Common myeloid progenitor, CD34-positive (primary cell): ENCODE results near the gene PPARD.
A peak's percentile ranks its signal among the peaks of the same experiment; 100 is the strongest.

Experiments used
- CTCF ChIA-PET: fragments of 350-600 bp; sonication (Branson Sonifier 250); formaldehyde crosslinking; loops from one replicate; lab custom pipeline; 2021; ENCODE audit warnings: antibody characterized with exemption; lab: Charles Lee
- POLR2A ChIA-PET: fragments of 350-600 bp; sonication (Branson Sonifier 250); formaldehyde crosslinking; loops from one replicate; lab custom pipeline; 2021; ENCODE audit warnings: antibody characterized with exemption; lab: Charles Lee
- DNase-seq, 3 donors: peaks; one replicate each; pipeline versions ENCODE4 v3.0.0 to v3.0.0-alpha.2; 2013
- H3K27ac ChIP-seq, 2 experiments: 1 replicate in 1 of 2; 2 replicates in 1 of 2; pipeline ENCODE4 v1.7.0; 2013; ENCODE audit warnings: inconsistent platforms in 2 of 2, low read length in 2 of 2, mild to moderate bottlenecking in 2 of 2, low read depth in 1 of 2, moderate library complexity in 1 of 2; ENCODE audit not compliant: severe bottlenecking in 2 of 2, insufficient read depth in 1 of 2, poor library complexity in 1 of 2
- H3K27me3 ChIP-seq, 5 experiments: replicated peaks in 2 of 5; 1 replicate in 3 of 5; 2 replicates in 2 of 5; pipeline versions ENCODE4 v1.6.1 to v1.7.0; 2013; ENCODE audit warnings: low read length in 4 of 5, mild to moderate bottlenecking in 2 of 5, moderate library complexity in 2 of 5, inconsistent platforms in 1 of 5; ENCODE audit not compliant: insufficient read depth in 5 of 5, control insufficient read depth in 4 of 5
- H3K36me3 ChIP-seq, 4 experiments: 1 replicate in 2 of 4; 2 replicates in 2 of 4; pipeline versions ENCODE4 v1.6.1 to v1.7.0; 2013; ENCODE audit warnings: low read length in 3 of 4, control low read depth in 1 of 4, mild to moderate bottlenecking in 1 of 4; ENCODE audit not compliant: control insufficient read depth in 4 of 4, insufficient read depth in 4 of 4
- H3K4me1 ChIP-seq, 4 experiments: 1 replicate in 3 of 4; 2 replicates in 1 of 4; pipeline versions ENCODE4 v1.6.1 to v1.7.1; 2013; ENCODE audit warnings: low read length in 3 of 4, mild to moderate bottlenecking in 3 of 4, control low read depth in 1 of 4, inconsistent platforms in 1 of 4, moderate library complexity in 1 of 4; ENCODE audit not compliant: control insufficient read depth in 4 of 4, insufficient read depth in 4 of 4; ENCODE audit errors: control extremely low read depth in 1 of 4
- H3K4me3 ChIP-seq, 7 experiments: 1 replicate in 4 of 7; 2 replicates in 3 of 7; pipeline versions ENCODE4 v1.5.1 to v1.7.0; 2013; ENCODE audit warnings: mild to moderate bottlenecking in 7 of 7, low read length in 6 of 7, moderate library complexity in 6 of 7, inconsistent platforms in 2 of 7, low read depth in 2 of 7, control low read depth in 1 of 7; ENCODE audit not compliant: insufficient read depth in 4 of 7, control insufficient read depth in 1 of 7; ENCODE audit errors: extremely low read depth in 1 of 7
- H3K9me3 ChIP-seq, 5 experiments: 1 replicate in 4 of 5; 2 replicates in 1 of 5; pipeline versions ENCODE4 v1.6.1 to v1.7.1; 2013; ENCODE audit warnings: low read length in 4 of 5, mild to moderate bottlenecking in 2 of 5, inconsistent platforms in 1 of 5, low read depth in 1 of 5, moderate library complexity in 1 of 5; ENCODE audit not compliant: control insufficient read depth in 4 of 5, insufficient read depth in 2 of 5; ENCODE audit errors: control extremely low read depth in 1 of 5
- WGBS: methylation state at CpG from one replicate; pipeline ENCODE4 v1.1.5; 2013; ENCODE audit not compliant: insufficient coverage; 5-methylcytosine and 5-hydroxymethylcytosine counted together

PPARD gene

GRCh38 chr6:35439308-35439707 lies 97.0 kb downstream of the PPARD start:
- H3K27ac ChIP-seq: no peak overlapping the region
- ChIA-PET POLR2A (no interaction called here), CTCF (interaction anchor here (1.3 kb wide), 1 partner anchor 12 kb away, joined by 3 read pairs; no protein-coding TSS in a partner anchor)
- H3K27me3 ChIP-seq: peaks cover 0 to 9% (median 0%) of the 10 kb centered on the region in 5 experiments
- H3K9me3 ChIP-seq: no peaks in the 10 kb centered on the region
- DNase-seq: no peak
- no peaks in the 10 kb centered on the region for H3K4me1 ChIP-seq
- no peaks in the 10 kb centered on the region for H3K36me3 ChIP-seq
- H3K4me3 ChIP-seq: no peak overlapping the region
- WGBS: 72% methylated on average over 3 of the region's 3 CpGs

- H3K4me3 ChIP-seq: no peak overlapping the region
- H3K27ac ChIP-seq: no peak overlapping the region
- H3K27me3 ChIP-seq: peaks cover 0 to 6% (median 0%) of the 10 kb centered on the region in 5 experiments
- H3K36me3 ChIP-seq: no peaks in the 10 kb centered on the region
- CTCF ChIA-PET: no interaction called here
- peaks cover 0 to 3% (median 0%) of the 10 kb centered on the region in 4 experiments for H3K4me1 ChIP-seq
- no peak for DNase-seq
- WGBS: 100% methylated on average over 3 of the region's 3 CpGs
- H3K9me3 ChIP-seq: no peaks in the 10 kb centered on the region
- POLR2A ChIA-PET: no interaction called here
Measured at GRCh38 chr6:35441205-35441604, 98.8 kb downstream of the PPARD start.

- ChIA-PET POLR2A (no interaction called here), CTCF (no interaction called here)
- 95% methylated on average over 3 of the region's 4 CpGs for WGBS
Measured at GRCh38 chr6:35441642-35442041, 99.3 kb downstream of the PPARD start.

GRCh38 chr6:35442693-35443092 lies 100.3 kb downstream of the PPARD start:
- no peaks in the 10 kb centered on the region for H3K36me3 ChIP-seq
- H3K4me3 ChIP-seq: no peak overlapping the region
- H3K9me3 ChIP-seq: no peaks in the 10 kb centered on the region
- ChIA-PET POLR2A (no interaction called here), CTCF (interaction anchor here (10.6 kb wide), 1 partner anchor 147 kb away, joined by 92 read pairs; the partner anchor contains the start of gene DEF6)
- no peak overlapping the region for H3K27ac ChIP-seq
- 92% methylated on average over 4 of the region's 5 CpGs for WGBS
- DNase-seq: no peak
- peaks cover 0 to 3% (median 0%) of the 10 kb centered on the region in 4 experiments for H3K4me1 ChIP-seq
- H3K27me3 ChIP-seq: peaks cover 0 to 10% (median 3%) of the 10 kb centered on the region in 5 experiments

More at GRCh38 chr6:35441642-35442041, 99.3 kb downstream of the PPARD start:
- Histone ChIP-seq H3K27me3 (peaks cover 0 to 10% (median 3%) of the 10 kb centered on the region in 5 experiments), H3K27ac (no peak overlapping the region), H3K4me1 (peaks cover 0 to 3% (median 0%) of the 10 kb centered on the region in 4 experiments), H3K4me3 (no peak overlapping the region), H3K9me3 (no peaks in the 10 kb centered on the region), H3K36me3 (no peaks in the 10 kb centered on the region)
- DNase-seq: no peak

GRCh38 chr6:35443341-35444030 lies 101.1 kb downstream of the PPARD start:
- peaks cover 0 to 3% (median 0%) of the 10 kb centered on the region in 4 experiments for H3K4me1 ChIP-seq
- no peak overlapping the region for H3K27ac ChIP-seq
- H3K36me3 ChIP-seq: no peaks in the 10 kb centered on the region
- POLR2A ChIA-PET: no interaction called here
- 100% methylated on average over 4 of the region's 9 CpGs for WGBS
- CTCF ChIA-PET: interaction anchor here (1.0 to 10.6 kb wide), 6 partner anchors 24 to 148 kb away, joined by 3 to 92 read pairs (median 4); partner anchors contain the start of gene DEF6
- H3K27me3 ChIP-seq: peaks cover 0 to 10% (median 3%) of the 10 kb centered on the region in 5 experiments
- no peak overlapping the region for H3K4me3 ChIP-seq
- no peaks in the 10 kb centered on the region for H3K9me3 ChIP-seq
- DNase-seq: no peak

GRCh38 chr6:35445691-35446090 lies 103.3 kb downstream of the PPARD start:
- Histone ChIP-seq H3K4me1 (peaks cover 0 to 3% (median 0%) of the 10 kb centered on the region in 4 experiments), H3K9me3 (no peaks in the 10 kb centered on the region), H3K36me3 (no peaks in the 10 kb centered on the region), H3K27ac (no peak overlapping the region), H3K4me3 (no peak overlapping the region), H3K27me3 (peaks cover 0 to 10% (median 3%) of the 10 kb centered on the region in 5 experiments)
- CTCF ChIA-PET: interaction anchor here (1.0 to 10.6 kb wide), 4 partner anchors 22 to 150 kb away, joined by 3 to 92 read pairs (median 3); partner anchors contain the start of genes DEF6 and RPL10A
- POLR2A ChIA-PET: no interaction called here
- WGBS: 72% methylated on average over 5 of the region's 7 CpGs
- peak in 2 of 3 donors; percentile 21 to 27 for DNase-seq

- POLR2A ChIA-PET: interaction anchor here (0.7 kb wide), 1 partner anchor 87 kb away, joined by 3 read pairs; no protein-coding TSS in a partner anchor
- Histone ChIP-seq H3K4me1 (peaks cover 11 to 23% (median 17%) of the 10 kb centered on the region in 4 experiments), H3K27me3 (peaks cover 0 to 4% (median 3%) of the 10 kb centered on the region in 5 experiments), H3K4me3 (no peak overlapping the region), H3K36me3 (no peaks in the 10 kb centered on the region), H3K27ac (no peak overlapping the region), H3K9me3 (no peaks in the 10 kb centered on the region)
- no peak for DNase-seq
- 100% methylated on average over 5 of the region's 7 CpGs for WGBS
- CTCF ChIA-PET: interaction anchor here (0.9 to 10.6 kb wide), 14 partner anchors 11 to 161 kb away, joined by 3 to 92 read pairs (median 8); partner anchors contain the start of genes DEF6 and PPARD
Measured at GRCh38 chr6:35448191-35448590, 105.8 kb downstream of the PPARD start.
